DMS79 (cell line): ENCODE data around the gene PID1.
"Not testable (repeated sequence)": the region's sequence is repeated elsewhere in the genome, so short reads cannot be mapped to it uniquely, and the experiment has no call there.

Experiments used
- DNase-seq: peaks from one replicate; lab custom pipeline; 2025; lab: John Stamatoyannopoulos, UW

The PID1 gene

GRCh38 chr2:229212241-229212640 lies 58.8 kb downstream of the PID1 start:
- no peak for DNase-seq

DNA sequence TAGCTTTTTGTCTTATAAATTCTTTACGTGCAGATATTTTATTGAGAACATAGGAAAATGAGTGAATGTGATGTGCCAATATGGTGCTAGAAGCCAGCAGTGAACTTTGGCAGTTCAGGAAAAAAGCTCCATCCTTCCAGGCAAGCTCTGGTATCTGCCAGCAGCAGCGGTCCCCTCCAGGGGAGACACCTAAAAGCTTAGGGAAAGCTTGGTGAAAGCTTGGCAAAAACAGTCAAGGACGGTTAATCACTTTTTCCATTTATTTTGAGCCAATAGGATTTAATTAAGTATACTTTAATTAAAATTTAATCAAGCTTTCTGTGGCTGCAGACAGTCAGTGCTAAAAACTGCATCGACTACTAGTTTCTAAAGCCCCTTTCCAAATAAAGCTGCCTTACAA lies 60.4 kb downstream of the PID1 start:
- DNase-seq, result no peak

DNA sequence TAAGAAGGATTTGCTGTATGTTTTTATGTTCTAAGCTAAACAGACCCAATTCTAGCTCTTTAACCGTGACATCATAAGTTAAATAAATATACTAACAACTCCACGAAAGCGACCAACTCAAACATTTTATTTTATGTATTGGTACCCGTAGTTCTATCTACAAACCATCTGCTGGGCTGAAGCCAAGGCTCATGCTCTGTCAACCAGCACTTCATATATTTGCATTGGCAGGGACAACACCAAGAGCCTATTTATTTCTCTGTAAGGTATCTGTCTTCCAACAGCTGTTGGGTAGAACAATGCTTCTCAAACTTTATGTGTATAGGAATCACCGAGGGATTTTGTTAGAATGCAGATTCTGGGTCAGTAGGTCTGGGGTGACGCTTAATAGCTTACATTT lies 64.5 kb downstream of the PID1 start:
- no peak for DNase-seq

DNA sequence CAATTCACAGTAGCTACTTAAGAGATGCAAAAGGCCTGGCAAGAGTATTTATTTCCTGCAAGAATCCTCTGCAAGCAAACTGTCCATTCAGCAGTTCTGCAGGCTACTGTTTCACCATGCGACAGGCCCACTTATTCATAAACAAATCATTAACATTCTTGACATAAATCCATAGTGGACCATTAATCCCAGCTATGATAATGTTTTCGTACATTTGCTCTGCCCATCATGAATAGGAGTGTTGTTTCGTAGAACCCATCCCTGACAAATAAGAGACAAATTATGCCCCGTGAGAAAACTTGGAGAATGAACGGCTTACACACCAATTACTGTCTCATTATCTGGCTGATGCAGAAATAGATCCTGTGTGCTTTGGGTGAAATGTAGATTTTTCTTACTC lies 65.4 kb downstream of the PID1 start:
- DNase-seq, result no peak

GRCh38 chr2:229202646-229203045 lies 68.4 kb downstream of the PID1 start:
- no peak for DNase-seq

- DNase-seq, result no peak
Observed at GRCh38 chr2:229201521-229201920, 69.6 kb downstream of the PID1 start.

- DNase-seq, result no peak
Observed at GRCh38 chr2:229199267-229199666, 71.8 kb downstream of the PID1 start.

- DNase-seq, result no peak
Observed at GRCh38 chr2:229196448-229196847, 74.6 kb downstream of the PID1 start.

DNA sequence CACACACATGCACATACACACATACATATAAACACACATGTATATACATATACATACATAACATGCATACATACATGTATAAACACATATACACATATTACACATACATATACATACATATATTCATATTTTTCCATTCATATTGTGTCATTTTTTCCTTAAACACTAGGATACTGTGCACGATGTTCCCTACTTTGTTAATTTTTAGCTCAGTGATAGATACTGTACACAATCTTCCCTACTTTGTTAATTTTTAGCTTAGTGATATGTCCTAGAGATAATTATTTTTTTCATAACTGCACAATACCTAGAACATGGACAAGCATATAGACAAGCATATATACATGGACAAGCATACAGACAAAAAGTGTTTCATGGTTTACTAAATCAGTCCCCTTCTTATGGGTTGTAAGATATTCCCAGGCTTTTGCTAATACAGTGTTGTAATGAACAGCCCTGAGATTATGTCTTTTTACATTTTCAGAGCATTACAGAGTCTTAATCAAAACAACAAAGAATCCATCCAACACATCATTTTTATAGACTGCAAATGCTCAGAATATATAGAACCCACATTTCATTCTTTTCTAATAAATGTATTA lies 75.6 kb downstream of the PID1 start:
- no peak for DNase-seq

DNA sequence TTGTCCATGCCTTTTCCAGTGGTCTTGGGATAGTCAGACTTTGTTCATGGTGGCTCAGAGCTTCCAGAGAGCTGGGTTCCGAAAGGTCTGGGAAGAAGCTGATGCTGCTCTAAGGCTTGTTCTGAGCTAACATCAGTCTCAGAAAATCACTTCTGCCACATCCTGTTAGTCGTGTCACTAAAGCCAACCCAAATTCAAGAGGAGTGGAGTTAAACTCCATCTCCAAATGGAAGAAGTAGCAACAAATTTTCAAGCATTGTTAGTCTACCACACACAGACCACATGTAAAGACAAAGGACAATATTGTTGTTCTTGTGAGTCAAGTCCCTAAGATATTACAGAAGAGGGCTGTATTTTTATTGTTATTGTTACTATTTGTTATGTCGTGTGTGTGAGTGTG lies 77.8 kb downstream of the PID1 start:
- no peak for DNase-seq

GRCh38 chr2:229191413-229191812 lies 79.7 kb downstream of the PID1 start:
- DNase-seq, result no peak

DNA sequence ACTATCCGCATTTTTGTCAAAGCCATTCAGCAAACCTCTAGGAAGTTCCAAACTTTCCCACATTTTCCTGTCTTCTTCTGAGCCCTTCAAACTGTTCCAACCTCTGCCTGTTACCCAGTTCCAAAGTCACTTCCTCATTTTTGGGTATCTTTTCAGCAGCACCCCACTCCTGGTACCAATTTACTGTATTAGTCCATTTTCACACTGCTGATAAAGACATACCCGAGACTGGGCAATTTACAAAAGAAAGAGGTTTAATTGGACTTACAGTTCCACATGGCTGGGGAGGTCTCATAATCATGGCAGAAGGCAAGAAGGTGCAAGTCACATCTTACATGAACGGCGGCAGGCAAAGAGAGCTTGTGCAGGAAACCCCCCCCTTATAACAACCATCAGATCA lies 84.0 kb downstream of the PID1 start:
- not testable (repeated sequence) for DNase-seq

- no peak for DNase-seq
Observed at GRCh38 chr2:229181641-229182040, 89.4 kb downstream of the PID1 start.

- no peak for DNase-seq
Observed at GRCh38 chr2:229180658-229181057, 90.4 kb downstream of the PID1 start.

DNA sequence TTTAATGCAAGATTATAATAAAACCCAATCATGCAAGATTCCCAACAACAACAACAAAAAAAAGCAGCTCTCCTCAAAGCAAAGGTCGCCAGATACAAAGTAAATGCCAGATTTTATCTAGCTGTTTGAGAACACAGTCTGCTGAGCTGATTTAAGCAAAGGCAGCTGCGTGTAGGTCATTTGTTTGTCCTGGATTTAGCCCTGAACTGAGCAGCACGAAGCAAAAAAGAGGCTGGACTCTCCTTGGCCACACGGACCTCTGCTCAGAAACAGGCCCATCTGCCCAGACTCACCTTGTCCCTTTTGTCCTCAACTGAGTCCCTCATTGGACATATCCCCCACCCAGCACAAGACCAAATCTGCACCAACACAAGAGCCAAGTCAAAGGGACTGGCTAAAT lies 91.5 kb downstream of the PID1 start:
- DNase-seq, result no peak

DNA sequence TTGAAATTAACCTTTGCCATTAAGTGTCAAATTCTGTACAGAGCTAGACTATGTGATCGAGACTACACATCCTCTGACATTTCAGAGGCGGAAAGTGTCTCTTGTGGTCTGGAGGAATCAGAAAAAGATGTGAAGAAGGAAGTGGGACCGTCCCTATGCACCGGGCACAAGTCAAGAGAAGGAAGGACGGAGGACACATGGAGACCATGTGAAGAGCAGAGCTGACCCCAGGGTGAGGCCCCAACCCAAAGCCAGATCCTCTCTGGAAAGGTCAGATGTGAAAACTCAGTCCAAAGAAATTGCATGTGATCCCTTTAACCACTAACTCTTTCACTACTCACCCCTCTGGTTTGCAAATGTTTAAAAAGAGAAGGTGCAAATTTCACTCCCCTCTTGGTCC lies 92.4 kb downstream of the PID1 start:
- DNase-seq, result no peak

DNA sequence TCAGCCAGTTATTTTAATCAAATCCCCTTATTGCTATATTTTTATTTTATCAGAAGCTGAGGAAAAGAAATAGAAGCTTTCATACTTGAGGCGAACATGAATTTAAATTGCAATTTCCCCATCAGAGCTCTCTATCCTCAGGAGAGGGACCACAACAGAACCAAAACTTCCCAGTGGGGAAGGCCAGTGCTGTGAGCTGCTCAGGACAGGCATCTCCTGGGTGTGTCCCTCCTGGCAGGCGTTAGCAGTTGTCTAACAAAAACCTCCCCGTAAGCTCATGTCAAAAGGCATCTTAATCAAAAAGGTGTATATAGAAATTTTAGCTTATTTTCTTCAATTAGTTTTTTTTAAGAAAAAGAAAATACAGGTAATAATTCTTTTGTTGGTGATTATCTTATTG lies 93.0 kb downstream of the PID1 start:
- DNase-seq, result no peak

- no peak for DNase-seq
Observed at GRCh38 chr2:229176136-229176535, 95.0 kb downstream of the PID1 start.

DNA sequence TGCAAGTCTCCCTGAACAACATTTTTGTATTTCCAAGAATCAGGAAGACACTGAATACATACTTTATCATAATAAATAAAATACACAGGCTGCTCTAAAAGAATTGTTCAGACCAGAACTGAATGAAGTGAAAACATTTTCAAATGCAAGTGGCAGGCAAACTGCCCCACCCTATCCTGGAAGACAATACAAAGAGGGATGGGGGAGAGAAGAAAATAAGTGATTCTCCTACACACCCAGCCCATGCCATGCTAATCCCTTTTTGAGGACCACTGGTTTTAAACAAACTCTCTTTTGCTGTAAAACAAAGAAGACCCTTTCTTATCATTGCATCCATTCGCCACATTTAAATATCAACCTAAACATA lies 95.6 kb downstream of the PID1 start:
- no peak for DNase-seq

DNA sequence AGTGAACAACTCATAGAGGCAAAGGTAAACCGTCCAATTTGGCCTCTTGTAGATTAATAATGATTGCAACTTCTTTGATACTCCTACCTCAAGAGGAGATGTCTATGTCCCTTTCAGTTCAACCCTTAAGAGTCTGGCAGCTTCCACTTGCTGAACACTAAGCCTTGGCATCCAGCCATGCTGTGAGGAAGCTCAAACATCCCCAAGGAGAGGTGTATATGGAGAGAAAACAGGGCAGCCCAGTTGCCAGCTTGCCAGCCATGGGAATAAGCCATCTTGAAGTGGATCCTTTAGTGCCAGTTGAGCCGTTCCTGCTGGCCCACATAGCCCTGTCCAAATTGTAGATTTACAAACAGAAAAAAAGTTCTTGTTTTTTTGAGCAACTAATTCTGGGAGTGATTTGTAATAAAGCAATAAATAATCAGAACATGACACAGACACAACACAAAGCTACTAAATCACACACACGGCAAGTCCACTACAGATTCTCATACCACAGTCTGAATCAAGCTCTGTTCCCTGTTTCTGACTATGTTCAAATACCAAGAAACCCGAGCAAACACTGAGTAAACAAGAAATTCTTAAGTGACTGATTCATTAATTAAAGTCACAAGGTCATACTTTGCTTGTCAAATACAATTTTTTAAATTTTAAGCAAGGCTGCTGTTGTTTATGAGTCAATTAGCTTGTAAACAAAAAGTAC lies 96.1 kb downstream of the PID1 start:
- DNase-seq, result peak; percentile 21

- DNase-seq, result no peak
Observed at GRCh38 chr2:229173825-229174359, 97.2 kb downstream of the PID1 start.

DNA sequence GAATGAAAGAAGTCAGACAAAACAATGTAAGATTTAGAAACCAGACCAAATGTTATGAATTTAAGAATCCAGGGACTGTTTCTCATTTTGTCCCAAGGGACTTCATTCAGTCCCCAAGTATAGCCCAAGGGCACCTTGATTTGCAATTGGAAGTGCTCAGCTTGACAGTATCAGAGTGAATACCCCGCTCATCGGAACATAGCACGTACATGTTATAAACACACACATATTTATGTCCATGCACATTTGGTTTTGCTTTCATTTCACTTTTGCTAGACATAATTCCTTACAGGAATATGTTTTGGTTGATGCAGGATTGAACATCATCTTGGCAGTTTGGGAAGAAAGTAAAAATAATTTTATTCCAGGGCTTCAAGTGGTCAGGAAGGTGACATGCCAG lies 100.2 kb downstream of the PID1 start:
- no peak for DNase-seq

- no peak for DNase-seq
Observed at GRCh38 chr2:229170171-229170570, 100.9 kb downstream of the PID1 start.

DNA sequence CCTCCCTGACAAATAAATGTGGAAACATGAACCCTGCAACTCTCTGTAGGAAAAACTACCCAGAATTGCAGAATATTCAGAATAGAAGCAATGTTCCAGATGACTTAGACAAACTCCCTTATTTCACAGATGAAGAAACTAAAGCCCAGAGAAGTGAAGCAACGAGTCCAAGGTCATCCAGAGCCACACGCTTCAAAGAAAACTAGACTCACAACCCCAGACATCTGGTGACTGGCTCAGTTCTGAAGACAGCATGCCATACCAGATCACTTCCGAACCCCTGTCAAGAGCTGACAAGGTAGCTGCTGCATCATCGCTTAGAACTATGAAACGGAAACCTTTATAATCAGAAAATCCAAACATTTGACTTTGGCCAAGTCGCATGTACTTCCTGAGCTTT lies 101.3 kb downstream of the PID1 start:
- DNase-seq, result no peak
